Measurements from ENCODE around the gene PLXNA4. TPM values are rescaled to one million over a fixed set of nuclear protein-coding genes. Genes with fewer than 3 reads are reported as not detected.

PLXNA4 gene
- total RNA-seq, 1 experiment from 2014 or later = 29.2 TPM

GRCh38 chr7:132441935-132442334, 134.3 kb downstream of the PLXNA4 start:
- no peak for DNase-seq (ENCODE audit: low read depth)

DNA sequence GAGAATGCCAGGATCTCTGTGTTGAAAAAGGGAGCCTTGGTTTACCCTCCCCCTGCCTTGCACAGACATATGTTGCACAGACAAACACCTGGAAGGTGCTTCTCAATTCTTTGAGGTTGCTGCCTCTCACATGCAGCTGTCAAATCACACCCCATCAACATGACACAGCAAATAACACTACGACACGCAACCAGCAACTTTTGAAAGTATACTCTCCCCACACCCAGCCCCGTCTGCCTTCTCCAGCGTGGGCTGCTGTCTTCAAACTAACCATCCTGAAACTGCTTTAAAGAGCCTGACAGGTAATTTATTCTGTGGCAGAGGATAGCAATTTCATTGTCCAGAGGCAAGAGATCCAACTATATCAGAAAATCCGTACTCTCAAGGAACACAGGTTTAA, 136.1 kb downstream of the PLXNA4 start:
- DNase-seq (ENCODE audit: low read depth) = no peak

DNA sequence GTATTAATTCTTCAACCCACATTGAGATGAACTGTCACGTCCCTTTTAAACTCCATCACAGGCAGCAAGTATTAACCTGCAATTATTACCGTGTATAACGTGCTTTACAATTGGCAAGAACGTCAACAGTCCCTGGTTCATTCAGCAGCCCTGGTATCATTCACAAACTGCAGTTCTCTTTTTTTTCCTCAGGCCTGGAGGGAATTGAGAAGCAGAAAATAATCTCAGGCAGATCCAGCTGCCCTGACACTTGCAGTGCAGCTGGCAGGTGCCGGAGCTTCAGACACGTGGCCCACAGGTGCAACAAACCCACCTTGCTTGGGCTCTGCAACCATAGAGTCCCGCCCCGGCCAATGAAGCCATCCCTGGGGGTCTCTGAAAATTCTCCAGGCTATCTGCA, 137.3 kb downstream of the PLXNA4 start:
- no peak for DNase-seq (ENCODE audit: low read depth)

DNA sequence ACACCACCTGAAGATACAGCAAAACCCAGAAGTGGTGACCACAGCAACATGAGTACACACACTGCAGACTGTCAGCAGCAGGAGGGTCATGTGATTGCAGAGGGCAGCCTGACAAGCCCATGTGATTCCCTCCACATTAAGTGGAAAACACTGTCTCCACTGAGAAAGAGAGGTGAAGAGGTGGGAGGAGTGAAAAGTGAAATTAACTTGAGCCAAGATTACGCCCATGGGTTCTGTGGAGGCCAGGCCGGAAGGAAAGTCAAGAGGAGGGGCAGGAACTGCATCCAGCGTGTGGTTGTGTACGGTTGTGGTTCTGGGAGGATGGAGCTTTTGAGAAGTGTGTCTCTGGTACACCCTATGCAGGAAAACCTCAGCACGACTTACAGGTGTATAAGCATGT, 138.5 kb downstream of the PLXNA4 start:
- DNase-seq (ENCODE audit: low read depth) = no peak

GRCh38 chr7:132436121-132436520, 140.1 kb downstream of the PLXNA4 start:
- no peak for DNase-seq (ENCODE audit: low read depth)

- DNase-seq (ENCODE audit: low read depth) = no peak
These were observed 141.0 kb downstream of the PLXNA4 start for GRCh38 chr7:132435016-132435990.

GRCh38 chr7:132434041-132434440, 142.2 kb downstream of the PLXNA4 start:
- DNase-seq (ENCODE audit: low read depth) = no peak

DNA sequence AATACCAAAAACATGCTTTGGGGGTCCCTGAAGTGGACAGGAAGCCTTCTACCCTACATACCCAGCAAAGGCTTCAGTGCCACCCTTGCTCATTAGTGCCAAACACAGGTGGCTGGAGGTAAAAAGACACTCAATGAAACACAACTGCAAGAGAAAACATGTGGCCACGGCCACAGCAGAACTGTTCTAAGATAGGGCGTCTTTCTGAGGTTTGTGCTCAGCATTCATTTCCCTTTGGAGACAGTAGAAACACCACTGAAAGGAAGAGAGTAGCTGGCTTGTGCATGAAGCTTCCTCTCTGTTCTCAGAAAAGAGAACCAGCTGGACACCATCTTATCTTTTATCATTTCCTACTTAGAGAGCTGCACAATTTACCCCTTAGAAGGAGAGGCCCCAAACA, 143.0 kb downstream of the PLXNA4 start:
- no peak for DNase-seq (ENCODE audit: low read depth)

GRCh38 chr7:132430861-132431822, 145.1 kb downstream of the PLXNA4 start:
- peak; percentile 100 for DNase-seq (ENCODE audit: low read depth)

DNA sequence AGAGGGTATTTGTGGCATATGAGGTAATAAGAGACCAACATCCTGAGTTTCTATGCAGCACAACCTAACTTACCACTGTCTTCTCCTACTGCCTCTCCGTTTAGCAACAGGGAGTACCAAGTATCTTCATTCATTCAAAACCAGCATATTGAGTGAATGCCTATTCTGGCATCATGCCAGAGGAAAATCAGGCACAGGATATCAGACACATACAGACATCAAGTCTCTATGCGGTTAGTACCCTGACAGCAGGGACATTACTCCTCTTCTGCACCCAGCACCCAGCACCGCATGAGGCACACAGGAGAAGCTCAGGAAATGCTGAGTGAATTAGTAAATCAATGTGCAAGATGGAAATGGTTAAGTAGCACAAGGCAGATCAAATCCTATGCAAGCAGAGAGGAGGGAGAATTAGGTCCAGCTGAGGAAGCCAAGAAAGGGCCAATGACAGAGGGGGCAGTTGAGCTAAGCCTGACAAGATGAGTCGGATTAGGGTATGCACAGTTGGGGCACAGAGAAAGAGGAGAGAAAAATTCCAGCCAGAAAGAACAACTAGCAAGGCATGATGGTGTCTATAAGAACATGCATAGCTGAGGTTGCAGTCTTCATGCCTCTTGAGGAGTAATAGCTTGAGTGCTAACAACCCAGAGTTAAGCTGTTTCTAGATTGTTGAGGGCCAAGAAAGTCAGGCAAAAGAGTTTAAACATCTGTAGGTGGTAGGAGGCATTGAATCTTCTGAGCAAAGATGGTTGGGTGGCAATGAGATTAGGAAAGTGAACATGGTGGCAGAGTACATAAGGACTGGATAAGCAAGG, 146.0 kb downstream of the PLXNA4 start:
- peak; percentile 55 for DNase-seq (ENCODE audit: low read depth)

GRCh38 chr7:132429181-132429580, 147.1 kb downstream of the PLXNA4 start:
- no peak for DNase-seq (ENCODE audit: low read depth)

DNA sequence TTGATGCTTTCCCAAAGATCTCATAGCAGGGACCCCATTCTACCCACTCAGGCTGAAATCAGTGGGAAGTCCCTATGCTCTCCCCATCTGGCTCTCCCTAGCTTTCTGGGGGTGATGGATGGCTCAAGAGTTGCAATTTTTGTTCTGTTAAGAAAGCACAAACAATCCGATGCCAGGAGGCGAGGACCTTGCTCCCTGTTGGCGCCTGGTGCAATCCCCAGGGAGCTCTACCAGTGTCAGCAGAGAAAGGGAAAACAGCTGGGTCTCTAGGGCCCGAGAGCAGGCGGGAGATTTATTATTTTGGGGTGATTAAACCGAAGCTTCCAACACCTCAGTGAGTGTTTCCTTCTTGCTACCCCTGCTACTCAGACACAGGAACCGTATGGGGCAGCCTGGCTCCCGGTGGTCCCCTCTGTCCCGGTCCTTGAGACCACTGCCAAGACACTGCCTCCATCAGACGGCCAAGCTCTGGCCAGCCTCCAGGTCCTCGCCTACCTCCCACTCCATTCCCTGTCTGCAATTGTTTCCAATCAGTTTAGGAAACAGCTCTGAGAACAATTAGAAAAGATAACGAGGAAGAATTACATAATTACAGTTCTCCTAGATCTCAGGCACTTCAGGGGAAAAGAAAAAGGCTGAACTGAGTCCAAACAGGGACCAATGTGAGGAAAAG, 147.9 kb downstream of the PLXNA4 start:
- DNase-seq (ENCODE audit: low read depth) = no peak

DNA sequence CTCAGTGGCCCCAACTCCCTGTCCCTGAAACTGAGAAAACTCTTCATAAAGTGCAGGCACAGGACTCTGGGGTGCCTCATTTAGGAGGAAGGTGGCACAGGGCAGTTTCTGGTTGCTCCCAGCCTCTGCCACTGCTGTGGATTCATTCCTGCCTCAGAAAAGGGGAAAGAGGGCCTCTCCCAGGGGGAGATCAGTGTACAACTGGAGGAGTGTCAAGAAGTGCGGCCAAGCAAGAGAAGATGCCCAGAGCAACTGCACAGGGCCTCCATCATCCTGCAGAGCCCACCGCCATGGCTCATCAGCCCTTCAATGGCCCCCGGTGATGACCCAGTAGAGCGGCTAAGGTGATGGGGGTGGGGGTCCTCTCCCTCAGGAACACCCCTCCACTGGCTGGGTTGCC, 150.3 kb downstream of the PLXNA4 start:
- no peak for DNase-seq (ENCODE audit: low read depth)

- no peak for DNase-seq (ENCODE audit: low read depth)
These were observed 151.2 kb downstream of the PLXNA4 start for GRCh38 chr7:132424821-132425724.

DNA sequence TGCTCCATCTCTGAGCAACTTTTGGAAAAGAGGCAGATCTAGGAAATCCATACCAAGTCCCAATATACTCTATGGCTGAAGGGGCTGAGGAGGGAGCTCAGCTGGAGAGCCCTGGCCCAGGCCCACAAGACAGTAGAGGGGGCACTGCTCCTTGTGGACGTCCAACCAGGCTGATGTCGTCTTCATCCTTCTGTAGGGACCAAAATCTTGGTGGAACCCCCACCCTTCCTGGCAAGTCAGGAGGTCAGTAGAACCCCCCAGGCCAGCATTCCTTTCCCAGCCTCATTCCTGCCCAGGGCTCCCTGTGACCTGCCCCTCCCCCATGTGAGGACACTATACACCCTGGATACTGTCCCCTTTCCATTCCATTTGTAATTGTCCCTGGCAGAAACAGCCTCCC, 152.0 kb downstream of the PLXNA4 start:
- DNase-seq (ENCODE audit: low read depth) = no peak

GRCh38 chr7:132423594-132424200, 152.6 kb downstream of the PLXNA4 start:
- no peak for DNase-seq (ENCODE audit: low read depth)

DNA sequence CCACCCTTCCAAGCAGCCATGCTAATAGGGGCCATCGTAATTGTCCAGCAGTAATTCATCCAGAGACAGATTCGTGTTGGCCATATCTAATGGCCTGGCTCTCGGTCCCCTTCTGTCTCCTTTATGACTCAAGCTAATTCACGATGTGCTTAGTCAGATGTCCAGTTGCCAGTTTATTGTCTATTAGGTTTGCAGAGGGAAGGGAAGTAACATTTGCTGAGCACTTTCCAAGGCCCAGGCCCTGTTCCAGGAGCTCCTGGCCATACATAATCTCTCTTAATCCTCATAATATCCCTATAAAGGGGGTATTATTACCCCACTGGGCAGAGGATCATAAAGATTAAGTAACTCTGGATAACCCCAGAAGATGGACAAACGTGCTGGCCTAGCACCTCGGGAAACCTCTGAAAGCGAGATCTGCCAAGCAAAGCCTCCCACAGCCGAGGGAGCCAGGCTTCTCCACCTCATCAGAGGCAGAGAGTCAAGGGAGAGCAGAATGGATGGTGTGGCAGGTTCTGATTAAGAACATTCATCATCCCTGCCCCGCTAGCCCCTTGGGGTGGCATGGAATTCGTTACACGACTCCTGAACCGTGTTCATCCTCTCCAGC, 153.7 kb downstream of the PLXNA4 start:
- DNase-seq (ENCODE audit: low read depth) = no peak

DNA sequence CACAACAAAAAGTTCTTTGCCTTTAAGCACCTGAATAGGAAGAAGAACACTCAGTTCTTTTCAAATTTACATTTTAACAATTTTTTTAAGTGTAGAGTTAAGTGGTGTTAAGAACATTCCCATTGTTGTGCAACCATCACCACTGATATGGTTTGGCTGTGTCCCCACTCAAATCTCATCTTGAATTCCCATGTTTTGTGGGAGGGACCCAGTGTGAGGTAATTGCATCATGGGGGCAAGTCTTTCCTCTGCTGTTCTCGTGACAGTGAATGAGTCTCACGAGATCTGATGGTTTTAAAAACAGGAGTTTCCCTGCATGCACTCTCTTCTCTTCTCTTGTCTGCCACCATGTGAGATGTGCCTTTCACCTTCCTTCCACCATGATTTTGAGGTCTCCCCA, 155.7 kb downstream of the PLXNA4 start:
- no peak for DNase-seq (ENCODE audit: low read depth)

GRCh38 chr7:132419542-132419941, 156.7 kb downstream of the PLXNA4 start:
- DNase-seq (ENCODE audit: low read depth) = no peak

All from HT1080 (cell line).